ENCODE results near the gene PDE4D.

- TF ChIP-seq CTCF (conservative IDR thresholded peaks at IDR 0.05; ENCODE audit: low read depth, low read length) (no peak), POLR2A (IDR thresholded peaks at IDR 0.05; ENCODE audit: low read depth, low read length) (no peak), RAD21 (IDR thresholded peaks at IDR 0.05; ENCODE audit: low read length) (no peak), RFX5 (IDR thresholded peaks at IDR 0.05; ENCODE audit: low read depth, low read length) (no peak)
These were observed 189.7 kb downstream of the PDE4D start for GRCh38 chr5:59703789-59704188.

Data from IMR-90 (cell line).